Upper lobe of right lung (tissue), 1 donor: Measurements from ENCODE around the gene OSM. TPM values are rescaled to one million over a fixed set of nuclear protein-coding genes. Genes with fewer than 3 reads are reported as not detected.
"Not testable (repeated sequence)": the region's sequence is repeated elsewhere in the genome, so short reads cannot be mapped to it uniquely, and the experiment has no call there.

Experiments
- ATAC-seq: fragments of 200-7000 bp; cut with Tn5 transposase; one replicate; pipeline ENCODE4 v1.9.1; 2020; ENCODE audit warnings: mild to moderate bottlenecking, moderate library complexity
- DNase-seq: peaks from one replicate; pipeline ENCODE4 v3.0.0-alpha.2; 2020
- H3K27ac ChIP-seq: fragments of 200-600 bp; one replicate; pipeline ENCODE4 v1.8.0; 2022
- H3K27me3 ChIP-seq: fragments of 200-600 bp; one replicate; pipeline ENCODE4 v1.8.0; 2022; ENCODE audit warnings: mild to moderate bottlenecking
- H3K36me3 ChIP-seq: fragments of 200-600 bp; one replicate; pipeline ENCODE4 v1.8.0; 2022
- H3K4me1 ChIP-seq: fragments of 200-600 bp; one replicate; pipeline ENCODE4 v1.8.0; 2022
- H3K4me3 ChIP-seq: fragments of 200-600 bp; one replicate; pipeline ENCODE4 v1.8.0; 2022; ENCODE audit warnings: mild to moderate bottlenecking
- H3K9me3 ChIP-seq: fragments of 200-600 bp; one replicate; pipeline ENCODE4 v1.8.0; 2022
- CTCF ChIP-seq: fragments of 200-600 bp; IDR thresholded peaks from one replicate; pipeline ENCODE4 v1.8.0; 2022; ENCODE audit warnings: antibody characterized with exemption
- intact Hi-C: fragments of 100-400 bp; cut with DNase I; formaldehyde crosslinking; loops from one replicate; pipeline ENCODE4 v1.11.0; 2022
- total RNA-seq: library from RNA; stranded (reverse); fragmentation: NEBNext Ultra II Directional; extraction: Animal tissue kit (Norgen Biotek cat#: 25700); gene quantifications from one replicate; pipeline ENCODE4 v1.2.1, GENCODE V29; 2021
- donor health status: DM: no; HTN: yes; CAD: no; lungs with severe emphysema.

Gene OSM
- total RNA-seq, 1 donor from 2014 or later = 1.6 TPM

GRCh38 chr22:30238661-30239487 lies 27.8 kb downstream of the OSM start:
- intact Hi-C loops = no loop called here
- no peaks in the 10 kb centered on the region for H3K27me3 ChIP-seq
- no peak overlapping the region for H3K4me3 ChIP-seq
- no peak for DNase-seq
- peak; percentile 56 for ATAC-seq
- H3K9me3 ChIP-seq = no peaks in the 10 kb centered on the region
- H3K36me3 ChIP-seq = no peaks in the 10 kb centered on the region
- H3K27ac ChIP-seq = no peak overlapping the region
- H3K4me1 ChIP-seq = peaks cover 18% of the 10 kb centered on the region
- no peak for TF ChIP-seq CTCF

GRCh38 chr22:30238136-30238535 lies 28.5 kb downstream of the OSM start:
- DNase-seq (no peak), ATAC-seq (no peak)

GRCh38 chr22:30236875-30237274 lies 29.8 kb downstream of the OSM start:
- Histone ChIP-seq H3K9me3 (no peaks in the 10 kb centered on the region), H3K4me3 (no peak overlapping the region), H3K27me3 (no peaks in the 10 kb centered on the region), H3K27ac (no peak overlapping the region), H3K4me1 (peaks cover 18% of the 10 kb centered on the region), H3K36me3 (no peaks in the 10 kb centered on the region)
- ATAC-seq (no peak), DNase-seq (no peak)
- intact Hi-C loops = no loop called here
- no peak for TF ChIP-seq CTCF

More at GRCh38 chr22:30238136-30238535, 28.5 kb downstream of the OSM start:
- intact Hi-C loops = no loop called here
- Histone ChIP-seq H3K27me3 (no peaks in the 10 kb centered on the region), H3K36me3 (no peaks in the 10 kb centered on the region), H3K4me1 (peaks cover 18% of the 10 kb centered on the region), H3K4me3 (no peak overlapping the region), H3K27ac (no peak overlapping the region), H3K9me3 (no peaks in the 10 kb centered on the region)
- no peak for TF ChIP-seq CTCF

- ATAC-seq (peak; percentile 65), DNase-seq (no peak)
- H3K4me3 ChIP-seq = no peak overlapping the region
- H3K4me1 ChIP-seq = peaks cover 18% of the 10 kb centered on the region
- H3K27me3 ChIP-seq = no peaks in the 10 kb centered on the region
- TF ChIP-seq CTCF = no peak
- H3K27ac ChIP-seq = peak overlapping the region; percentile 1
- intact Hi-C loops = no loop called here
- H3K36me3 ChIP-seq = no peaks in the 10 kb centered on the region
- H3K9me3 ChIP-seq = no peaks in the 10 kb centered on the region
Observed at GRCh38 chr22:30235687-30236170, 30.9 kb downstream of the OSM start.

GRCh38 chr22:30234786-30235470 lies 31.7 kb downstream of the OSM start:
- intact Hi-C loops = no loop called here

GRCh38 chr22:30234325-30234724 lies 32.3 kb downstream of the OSM start:
- ATAC-seq, DNase-seq, H3K27me3 ChIP-seq, H3K9me3 ChIP-seq, H3K36me3 ChIP-seq, H3K4me3 ChIP-seq, H3K27ac ChIP-seq, intact Hi-C loops: not testable (repeated sequence)
- H3K4me1 ChIP-seq = peaks cover 18% of the 10 kb centered on the region

More at GRCh38 chr22:30234786-30235470, 31.7 kb downstream of the OSM start:
- Histone ChIP-seq H3K9me3 (no peaks in the 10 kb centered on the region), H3K36me3 (no peaks in the 10 kb centered on the region), H3K4me1 (peaks cover 18% of the 10 kb centered on the region), H3K27ac (peak overlapping the region; percentile 27), H3K27me3 (no peaks in the 10 kb centered on the region), H3K4me3 (no peak overlapping the region)
- no peak for TF ChIP-seq CTCF
- ATAC-seq (peak; percentile 80), DNase-seq (no peak)
